H1 (cell line): ENCODE results near the gene LDAH. TPM values are rescaled to one million over a fixed set of nuclear protein-coding genes. Genes with fewer than 3 reads are reported as not detected.

Source experiments
- ATF2 ChIP-seq: IDR thresholded peaks from 2 replicates; pipeline ENCODE4 v1.6.1; 2012; ENCODE audit warnings: low read length, inconsistent platforms
- EZH2 ChIP-seq: fragments of 200-600 bp; sonication (generic); IDR thresholded peaks from 2 replicates; pipeline ENCODE4 v1.7.1; 2012; ENCODE audit warnings: low read depth, mild to moderate bottlenecking, moderate library complexity, low read length, inconsistent platforms; ENCODE audit not compliant: severe bottlenecking
- JUND ChIP-seq: IDR thresholded peaks from 2 replicates; pipeline ENCODE4 v1.6.1; 2011; ENCODE audit warnings: mild to moderate bottlenecking, improper control_type of control experiment, low read length
- SIN3A ChIP-seq, 2 experiments: IDR thresholded peaks in 1 of 2; conservative IDR thresholded peaks in 1 of 2; 2 replicates each; pipeline ENCODE4 v1.6.1; 2011 to 2012; ENCODE audit warnings: low read length in 2 of 2, improper control_type of control experiment in 1 of 2, low read depth in 1 of 2, mild to moderate bottlenecking in 1 of 2
- SP1 ChIP-seq: IDR thresholded peaks from 2 replicates; pipeline ENCODE4 v1.6.1; 2011; ENCODE audit warnings: low read depth, low read length
- TCF12 ChIP-seq: IDR thresholded peaks from 2 replicates; pipeline ENCODE4 v1.6.1; 2011; ENCODE audit warnings: low read depth, mild to moderate bottlenecking, low read length
- polyA plus RNA-seq, 7 experiments: library from polyadenylated mRNA; depleted of rRNA in 3 of 7; stranded (reverse) in 5 of 7; unstranded in 2 of 7; fragments of >200 nt in 5 of 7; fragments of 200-250 nt in 2 of 7; gene quantifications; 1 replicate in 5 of 7; 2 replicates in 1 of 7; 4 replicates in 1 of 7; pipeline versions ENCODE4 v1.2.1 to v1.2.3, GENCODE V29; 2011 to 2013; ENCODE audit warnings: missing spikeins in 2 of 7, mixed read lengths in 2 of 7
- total RNA-seq: library from RNA; stranded (reverse); fragmentation: NEBNext Ultra II Directional; extraction: Animal tissue kit (Norgen Biotek cat#: 25700); gene quantifications from 2 replicates; pipeline ENCODE4 v1.2.1, GENCODE V29; 2021

LDAH gene
- total and polyA plus RNA-seq, 2 of the 8 experiments (the other 6 are each of a cell fraction or from before 2014, with no cell fraction given), result 10.9 to 26.3 TPM

DNA sequence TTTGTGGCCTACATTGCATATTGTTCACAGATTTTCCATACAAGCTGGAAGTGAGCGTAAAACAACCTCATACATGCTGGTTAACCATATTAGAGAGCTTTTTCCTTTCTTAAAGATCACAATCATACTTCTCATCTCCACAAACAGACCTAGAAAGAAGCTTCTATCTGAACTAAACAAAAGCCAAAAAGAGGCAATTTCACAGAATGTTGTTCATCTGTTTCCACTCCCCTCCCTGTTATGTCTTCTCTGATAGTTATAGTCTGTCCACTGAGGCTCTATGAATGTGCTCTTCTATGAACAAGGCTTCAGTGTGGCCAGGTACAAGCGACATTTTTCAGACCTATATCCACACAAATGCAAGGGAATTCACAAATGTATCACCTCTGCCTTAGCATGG is 63.4 kb downstream of the LDAH start (continued):
- no peak for TF ChIP-seq JUND
- TF ChIP-seq SIN3A (conservative IDR thresholded peaks at IDR 0.05 in 1 of 2, IDR thresholded peaks at IDR 0.05 in 1 of 2; ENCODE audit: low read depth in 1 of 2, low read length in 2 of 2), result no peak
- TF ChIP-seq ATF2, result no peak
- no peak for TF ChIP-seq TCF12
- TF ChIP-seq EZH2, result no peak
- no peak for TF ChIP-seq SP1
